Peyer's patch (tissue), 4 donors: ENCODE data around the gene CSRNP3. TPM values are rescaled to one million over a fixed set of nuclear protein-coding genes. Genes with fewer than 3 reads are reported as not detected.

Experiments used
- DNase-seq, 3 donors: peaks; one replicate each; pipeline ENCODE4 v3.0.0-alpha.2; 2017 to 2019
- H3K27ac ChIP-seq, 4 donors: fragments of 200-600 bp; sonication (generic); one replicate each; pipeline ENCODE4 v1.5.1; 2016 to 2019
- H3K27me3 ChIP-seq, 2 donors: fragments of 200-600 bp; sonication (generic); one replicate each; pipeline ENCODE4 v1.5.1; 2019
- H3K36me3 ChIP-seq, 3 donors: fragments of 200-600 bp; sonication (generic); one replicate each; pipeline ENCODE4 v1.5.1; 2016 to 2019
- H3K4me1 ChIP-seq, 4 donors: fragments of 200-600 bp; sonication (generic); one replicate each; pipeline ENCODE4 v1.5.1; 2016 to 2019
- H3K4me3 ChIP-seq, 4 donors: fragments of 200-600 bp; sonication (generic); 1 replicate in 3 of 4; 2 replicates in 1 of 4; pipeline ENCODE4 v1.5.1; 2016 to 2019; ENCODE audit warnings: mild to moderate bottlenecking in 1 of 4
- H3K9me3 ChIP-seq, 4 donors: fragments of 200-600 bp; sonication (generic); one replicate each; pipeline ENCODE4 v1.5.1; 2016 to 2019; ENCODE audit warnings: mild to moderate bottlenecking in 1 of 4
- CTCF ChIP-seq, 6 experiments: fragments of 450-650 bp in 4 of 6; fragments of 200-600 bp in 2 of 6; sonication (generic) in 1 of 6; IDR thresholded peaks; one replicate each; pipeline ENCODE4 v1.5.1; 2017 to 2019; ENCODE audit warnings: antibody characterized with exemption in 6 of 6, mild to moderate bottlenecking in 3 of 6, moderate library complexity in 1 of 6
- POLR2A ChIP-seq, 2 donors: fragments of 450-650 bp; IDR thresholded peaks; one replicate each; pipeline ENCODE4 v1.5.1; 2017; ENCODE audit warnings: antibody characterized with exemption in 2 of 2, mild to moderate bottlenecking in 2 of 2, moderate library complexity in 2 of 2
- total RNA-seq, 4 donors: library from RNA; depleted of rRNA; stranded (reverse); fragments of >200 nt; gene quantifications; one replicate each; pipeline ENCODE4 v1.1.0, GENCODE V29; 2016

CSRNP3 gene
- total RNA-seq, 4 donors from 2014 or later = 1.6 to 10.5 (median 4.4) TPM

GRCh38 chr2:165635532-165635931, 166.0 kb downstream of the CSRNP3 start:
- no peak for TF ChIP-seq POLR2A (IDR thresholded peaks at IDR 0.05)
- no peak for TF ChIP-seq CTCF (IDR thresholded peaks at IDR 0.05)
- Histone ChIP-seq H3K27ac (no peak overlapping the region), H3K36me3 (no peaks in the 10 kb centered on the region), H3K4me1 (no peaks in the 10 kb centered on the region), H3K9me3 (no peaks in the 10 kb centered on the region), H3K4me3 (no peak overlapping the region), H3K27me3 (no peaks in the 10 kb centered on the region)
- no peak for DNase-seq

- no peak for DNase-seq
- H3K27ac ChIP-seq = no peak overlapping the region
- H3K9me3 ChIP-seq = no peaks in the 10 kb centered on the region
- no peaks in the 10 kb centered on the region for H3K4me1 ChIP-seq
- no peaks in the 10 kb centered on the region for H3K27me3 ChIP-seq
- TF ChIP-seq CTCF (IDR thresholded peaks at IDR 0.05) (no peak), POLR2A (IDR thresholded peaks at IDR 0.05) (no peak)
- no peak overlapping the region for H3K4me3 ChIP-seq
- no peaks in the 10 kb centered on the region for H3K36me3 ChIP-seq
These were observed 167.5 kb downstream of the CSRNP3 start for GRCh38 chr2:165636959-165637358.

- H3K9me3 ChIP-seq = no peaks in the 10 kb centered on the region
- no peak overlapping the region for H3K4me3 ChIP-seq
- no peak for DNase-seq
- H3K36me3 ChIP-seq = no peaks in the 10 kb centered on the region
- TF ChIP-seq POLR2A (IDR thresholded peaks at IDR 0.05) (no peak), CTCF (IDR thresholded peaks at IDR 0.05) (no peak)
- no peak overlapping the region for H3K27ac ChIP-seq
- no peaks in the 10 kb centered on the region for H3K27me3 ChIP-seq
- H3K4me1 ChIP-seq = no peaks in the 10 kb centered on the region
These were observed 167.9 kb downstream of the CSRNP3 start for GRCh38 chr2:165637396-165637795.

DNA sequence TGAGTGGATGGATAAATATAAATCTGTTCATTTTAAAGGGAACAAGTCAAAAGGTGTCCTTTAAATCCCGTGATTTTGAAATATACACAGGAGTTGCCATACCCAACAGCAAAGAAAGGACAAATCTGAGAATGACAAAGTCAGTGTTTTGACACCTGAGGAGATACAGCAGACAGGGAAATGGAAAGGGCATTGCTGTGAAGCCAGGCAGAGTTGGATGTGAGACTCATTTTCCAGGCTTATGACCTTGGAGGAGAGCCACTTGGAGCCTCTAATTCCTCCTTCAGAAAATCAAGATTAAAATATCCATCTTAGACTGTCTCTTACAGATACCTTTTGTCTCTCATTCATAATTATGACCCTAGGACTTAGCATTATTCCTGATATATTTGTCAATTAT, 170.0 kb downstream of the CSRNP3 start:
- Histone ChIP-seq H3K9me3 (no peaks in the 10 kb centered on the region), H3K4me1 (no peaks in the 10 kb centered on the region), H3K27me3 (no peaks in the 10 kb centered on the region), H3K4me3 (no peak overlapping the region), H3K27ac (no peak overlapping the region), H3K36me3 (no peaks in the 10 kb centered on the region)
- TF ChIP-seq CTCF (IDR thresholded peaks at IDR 0.05) = no peak
- TF ChIP-seq POLR2A (IDR thresholded peaks at IDR 0.05) = no peak
- DNase-seq = no peak

GRCh38 chr2:165640247-165640929, 170.9 kb downstream of the CSRNP3 start:
- no peaks in the 10 kb centered on the region for H3K36me3 ChIP-seq
- H3K27ac ChIP-seq = no peak overlapping the region
- TF ChIP-seq POLR2A (IDR thresholded peaks at IDR 0.05) (no peak), CTCF (IDR thresholded peaks at IDR 0.05) (no peak)
- H3K4me3 ChIP-seq = no peak overlapping the region
- no peaks in the 10 kb centered on the region for H3K27me3 ChIP-seq
- H3K4me1 ChIP-seq = no peaks in the 10 kb centered on the region
- no peak for DNase-seq
- no peaks in the 10 kb centered on the region for H3K9me3 ChIP-seq
